Progenitor cell of endocrine pancreas (in vitro differentiated cells): ENCODE data around the gene SLC12A6. TPM values are rescaled to one million over a fixed set of nuclear protein-coding genes. Genes with fewer than 3 reads are reported as not detected.
A peak's percentile ranks its signal among the peaks of the same experiment; 100 is the strongest.

ENCODE experiments used
- DNase-seq: peaks from one replicate; pipeline ENCODE4 v3.0.0; 2021; ENCODE audit warnings: low spot score; ENCODE audit not compliant: unreplicated experiment
- H3K27ac Mint-ChIP-seq: 2 replicates; pipeline ENCODE4 v1.8.0; 2021; ENCODE audit warnings: mild to moderate bottlenecking, moderate library complexity, mixed read lengths
- H3K27me3 Mint-ChIP-seq: 2 replicates; pipeline ENCODE4 v1.8.0; 2021; ENCODE audit warnings: mixed read lengths
- H3K36me3 Mint-ChIP-seq: 2 replicates; pipeline ENCODE4 v1.8.0; 2022; ENCODE audit warnings: mixed read lengths; ENCODE audit not compliant: insufficient read depth
- H3K4me1 Mint-ChIP-seq: 2 replicates; pipeline ENCODE4 v1.8.0; 2021; ENCODE audit warnings: low read depth, mixed read lengths
- H3K4me3 Mint-ChIP-seq: 2 replicates; pipeline ENCODE4 v1.8.0; 2021; ENCODE audit warnings: low read depth, mild to moderate bottlenecking, moderate library complexity, mixed read lengths
- H3K9me3 Mint-ChIP-seq: 2 replicates; pipeline ENCODE4 v1.8.0; 2021; ENCODE audit warnings: low read depth, mixed read lengths
- total RNA-seq: library from RNA; stranded (reverse); gene quantifications from 2 replicates; pipeline ENCODE4 v1.2.1, GENCODE V29; 2021
- TF ChIP-seq, protein P1 (sequence below): fragments of 200-600 bp; sonication (generic); IDR thresholded peaks from one replicate; pipeline ENCODE4 v1.5.0; 2021; ENCODE audit warnings: antibody characterized with exemption, mild to moderate bottlenecking; ENCODE audit not compliant: unreplicated experiment

SLC12A6 gene
- total RNA-seq, 1 donor from 2014 or later: 30.9 TPM

DNA sequence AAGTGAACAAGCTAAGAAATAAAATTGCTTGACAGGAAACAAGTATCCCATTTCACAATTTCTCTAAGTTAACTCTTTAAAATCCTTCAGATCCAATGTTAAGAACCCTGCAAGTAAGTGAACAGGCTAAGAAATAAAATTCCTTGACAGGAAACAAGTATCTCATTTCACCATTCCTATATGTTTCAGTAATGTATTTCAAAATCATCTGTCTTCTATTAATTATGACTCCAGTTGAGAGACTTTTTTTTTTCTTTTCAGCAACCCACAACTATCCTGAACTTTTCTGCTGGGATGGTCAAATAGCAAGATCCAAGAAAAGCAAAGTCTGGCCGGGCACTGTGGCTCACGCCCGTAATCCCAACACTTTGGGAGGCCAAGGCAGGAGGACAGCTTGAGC is 2.4 kb upstream of the SLC12A6 start:
- peak overlapping the region; percentile 4 for H3K4me3 Mint-ChIP-seq

DNA sequence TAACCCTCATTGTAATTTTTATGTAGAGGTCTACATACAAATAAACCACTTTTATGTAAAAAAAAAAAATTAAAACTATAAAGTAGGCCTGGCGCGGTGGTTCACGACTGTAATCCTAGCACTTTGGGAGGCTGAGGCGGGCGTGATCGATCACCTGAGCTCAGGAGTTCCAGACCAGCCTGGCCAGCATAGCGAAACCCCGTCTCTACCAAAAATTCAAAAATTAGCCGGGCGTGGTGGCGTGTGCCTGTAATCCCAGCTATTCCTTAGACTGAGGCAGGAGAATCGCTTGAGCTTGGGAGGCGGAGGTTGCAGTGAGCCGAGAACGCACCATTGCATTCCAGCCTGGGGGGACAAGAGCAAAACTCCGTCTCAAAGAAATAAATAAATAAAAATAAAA is 766 bp upstream of the SLC12A6 start:
- H3K36me3 Mint-ChIP-seq: peaks cover 12% of the 10 kb centered on the region
- TF ChIP-seq, protein P1, sequence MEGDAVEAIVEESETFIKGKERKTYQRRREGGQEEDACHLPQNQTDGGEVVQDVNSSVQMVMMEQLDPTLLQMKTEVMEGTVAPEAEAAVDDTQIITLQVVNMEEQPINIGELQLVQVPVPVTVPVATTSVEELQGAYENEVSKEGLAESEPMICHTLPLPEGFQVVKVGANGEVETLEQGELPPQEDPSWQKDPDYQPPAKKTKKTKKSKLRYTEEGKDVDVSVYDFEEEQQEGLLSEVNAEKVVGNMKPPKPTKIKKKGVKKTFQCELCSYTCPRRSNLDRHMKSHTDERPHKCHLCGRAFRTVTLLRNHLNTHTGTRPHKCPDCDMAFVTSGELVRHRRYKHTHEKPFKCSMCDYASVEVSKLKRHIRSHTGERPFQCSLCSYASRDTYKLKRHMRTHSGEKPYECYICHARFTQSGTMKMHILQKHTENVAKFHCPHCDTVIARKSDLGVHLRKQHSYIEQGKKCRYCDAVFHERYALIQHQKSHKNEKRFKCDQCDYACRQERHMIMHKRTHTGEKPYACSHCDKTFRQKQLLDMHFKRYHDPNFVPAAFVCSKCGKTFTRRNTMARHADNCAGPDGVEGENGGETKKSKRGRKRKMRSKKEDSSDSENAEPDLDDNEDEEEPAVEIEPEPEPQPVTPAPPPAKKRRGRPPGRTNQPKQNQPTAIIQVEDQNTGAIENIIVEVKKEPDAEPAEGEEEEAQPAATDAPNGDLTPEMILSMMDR: no peak
- peak overlapping the region; percentile 89 for H3K4me3 Mint-ChIP-seq
- H3K9me3 Mint-ChIP-seq: no peaks in the 10 kb centered on the region
- no peak for DNase-seq
- H3K4me1 Mint-ChIP-seq: peaks cover 17% of the 10 kb centered on the region
- peak overlapping the region; percentile 89 for H3K27ac Mint-ChIP-seq
- H3K27me3 Mint-ChIP-seq: no peaks in the 10 kb centered on the region

More for the DNA sequence above, 2.4 kb upstream of the SLC12A6 start:
- Mint-ChIP-seq H3K27ac (no peak overlapping the region), H3K9me3 (no peaks in the 10 kb centered on the region), H3K36me3 (peaks cover 12% of the 10 kb centered on the region), H3K27me3 (no peaks in the 10 kb centered on the region), H3K4me1 (peaks cover 14% of the 10 kb centered on the region)
- no peak for DNase-seq
- TF ChIP-seq, protein P1: no peak

- Mint-ChIP-seq H3K36me3 (peaks cover 12% of the 10 kb centered on the region), H3K27ac (peak overlapping the region; percentile 96), H3K9me3 (no peaks in the 10 kb centered on the region), H3K27me3 (no peaks in the 10 kb centered on the region), H3K4me3 (peak overlapping the region; percentile 89), H3K4me1 (peaks cover 17% of the 10 kb centered on the region)
- TF ChIP-seq, protein P1: no peak
- no peak for DNase-seq
Observed at GRCh38 chr15:34336991-34337556, 507 bp downstream of the SLC12A6 start.

GRCh38 chr15:34336231-34336990 is 1.2 kb downstream of the SLC12A6 start:
- Mint-ChIP-seq H3K9me3 (no peaks in the 10 kb centered on the region), H3K4me3 (peak overlapping the region; percentile 89), H3K36me3 (peaks cover 11% of the 10 kb centered on the region), H3K27ac (peak overlapping the region; percentile 96), H3K4me1 (peaks cover 14% of the 10 kb centered on the region), H3K27me3 (no peaks in the 10 kb centered on the region)
- TF ChIP-seq, protein P1: no peak
- DNase-seq: no peak

- Mint-ChIP-seq H3K36me3 (peaks cover 6% of the 10 kb centered on the region), H3K9me3 (no peaks in the 10 kb centered on the region), H3K4me3 (no peak overlapping the region), H3K27ac (no peak overlapping the region), H3K4me1 (peaks cover 10% of the 10 kb centered on the region), H3K27me3 (no peaks in the 10 kb centered on the region)
- TF ChIP-seq, protein P1: no peak
- no peak for DNase-seq
Observed at GRCh38 chr15:34335176-34336032, 2.2 kb downstream of the SLC12A6 start.
